ENCODE results near the gene MYO5B.

DNA sequence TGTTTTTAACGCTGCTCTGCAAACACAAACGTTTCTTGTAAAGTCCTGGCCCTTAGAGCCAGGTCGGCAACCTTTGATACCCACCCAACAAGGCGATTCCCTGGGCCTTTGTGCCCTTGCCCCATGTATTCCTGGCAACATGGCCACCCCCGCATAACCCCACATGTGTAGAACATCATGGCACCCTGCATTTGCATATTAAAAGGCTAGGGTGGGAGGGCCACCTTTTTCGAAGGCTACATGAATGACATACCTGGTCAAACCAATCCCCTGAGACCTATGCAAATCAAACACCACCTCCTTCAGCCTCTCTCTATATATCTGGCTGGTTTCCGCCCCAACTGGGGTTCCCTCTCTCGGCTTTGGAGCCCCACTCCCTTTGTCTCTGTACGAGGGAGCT is 105.2 kb downstream of the MYO5B start:
- TF ChIP-seq, protein P1, sequence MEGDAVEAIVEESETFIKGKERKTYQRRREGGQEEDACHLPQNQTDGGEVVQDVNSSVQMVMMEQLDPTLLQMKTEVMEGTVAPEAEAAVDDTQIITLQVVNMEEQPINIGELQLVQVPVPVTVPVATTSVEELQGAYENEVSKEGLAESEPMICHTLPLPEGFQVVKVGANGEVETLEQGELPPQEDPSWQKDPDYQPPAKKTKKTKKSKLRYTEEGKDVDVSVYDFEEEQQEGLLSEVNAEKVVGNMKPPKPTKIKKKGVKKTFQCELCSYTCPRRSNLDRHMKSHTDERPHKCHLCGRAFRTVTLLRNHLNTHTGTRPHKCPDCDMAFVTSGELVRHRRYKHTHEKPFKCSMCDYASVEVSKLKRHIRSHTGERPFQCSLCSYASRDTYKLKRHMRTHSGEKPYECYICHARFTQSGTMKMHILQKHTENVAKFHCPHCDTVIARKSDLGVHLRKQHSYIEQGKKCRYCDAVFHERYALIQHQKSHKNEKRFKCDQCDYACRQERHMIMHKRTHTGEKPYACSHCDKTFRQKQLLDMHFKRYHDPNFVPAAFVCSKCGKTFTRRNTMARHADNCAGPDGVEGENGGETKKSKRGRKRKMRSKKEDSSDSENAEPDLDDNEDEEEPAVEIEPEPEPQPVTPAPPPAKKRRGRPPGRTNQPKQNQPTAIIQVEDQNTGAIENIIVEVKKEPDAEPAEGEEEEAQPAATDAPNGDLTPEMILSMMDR (IDR thresholded peaks at IDR 0.05): no peak
- TF ChIP-seq EZH2 (IDR thresholded peaks at IDR 0.05) (no peak), EZH2phosphoT487 (IDR thresholded peaks at IDR 0.05) (no peak)
